Activated naive CD4-positive, alpha-beta T cell (primary cell): ENCODE data around the gene SULT1A3.
A peak's percentile ranks its signal among the peaks of the same experiment; 100 is the strongest.
"Not testable (repeated sequence)": the region's sequence is repeated elsewhere in the genome, so short reads cannot be mapped to it uniquely, and the experiment has no call there.

Experiments used
- DNase-seq, 4 experiments: peaks; one replicate each; lab custom pipeline; 2025; lab: John Stamatoyannopoulos, UW

SULT1A3 gene

GRCh38 chr16:30199049-30199448 lies at the start of gene SULT1A3:
Gene SULT1A3, plus strand, starts transcription at chr16:30199255. Its CDS starts 1,474 bp downstream, at chr16:30200729.
- not testable (repeated sequence) for DNase-seq

- no peak for DNase-seq
Observed at GRCh38 chr16:30151091-30151490, 48.0 kb upstream of the SULT1A3 start.

GRCh38 chr16:30152517-30152916 lies 46.5 kb upstream of the SULT1A3 start:
- no peak for DNase-seq

- no peak for DNase-seq
Observed at GRCh38 chr16:30155188-30155587, 43.9 kb upstream of the SULT1A3 start.

- DNase-seq: no peak
Observed at GRCh38 chr16:30157214-30157613, 41.8 kb upstream of the SULT1A3 start.

GRCh38 chr16:30163538-30163937 lies 35.5 kb upstream of the SULT1A3 start:
- DNase-seq: no peak

- no peak for DNase-seq
Observed at GRCh38 chr16:30166202-30166902, 32.7 kb upstream of the SULT1A3 start.

GRCh38 chr16:30168746-30169145 lies 30.3 kb upstream of the SULT1A3 start:
- not testable (repeated sequence) for DNase-seq

- DNase-seq: not testable (repeated sequence)
Observed at GRCh38 chr16:30169416-30169815, 29.6 kb upstream of the SULT1A3 start.

GRCh38 chr16:30170145-30170544 lies 28.9 kb upstream of the SULT1A3 start:
- DNase-seq: not testable (repeated sequence)

GRCh38 chr16:30173054-30173453 lies 26.0 kb upstream of the SULT1A3 start:
- DNase-seq: no peak

- DNase-seq: not testable (repeated sequence)
Observed at GRCh38 chr16:30176876-30177275, 22.2 kb upstream of the SULT1A3 start.

- no peak for DNase-seq
Observed at GRCh38 chr16:30179195-30179594, 19.9 kb upstream of the SULT1A3 start.

GRCh38 chr16:30179931-30180330 lies 19.1 kb upstream of the SULT1A3 start:
- no peak for DNase-seq

- DNase-seq: no peak
Observed at GRCh38 chr16:30180741-30181140, 18.3 kb upstream of the SULT1A3 start.

GRCh38 chr16:30183233-30184095 lies 15.6 kb upstream of the SULT1A3 start, which contains the start of gene CORO1A:
Gene CORO1A, plus strand, starts transcription at chr16:30183602. Its CDS starts 1,608 bp downstream, at chr16:30185210.
- peak; percentile 33 to 78 (median 64) for DNase-seq

- peak in 2 of 4 experiments; percentile 66 for DNase-seq
Observed at GRCh38 chr16:30184096-30184890, 14.8 kb upstream of the SULT1A3 start.

GRCh38 chr16:30184891-30185682 lies 14.0 kb upstream of the SULT1A3 start:
- DNase-seq: no peak

GRCh38 chr16:30185683-30186421 lies 13.2 kb upstream of the SULT1A3 start:
- DNase-seq: peak; percentile 37 to 75 (median 54)

GRCh38 chr16:30186444-30186781 lies 12.6 kb upstream of the SULT1A3 start:
- DNase-seq: peak in 1 of 4 experiments; percentile 29
